Measurements from ENCODE around the gene RYR1.
"Not testable (repeated sequence)": the region's sequence is repeated elsewhere in the genome, so short reads cannot be mapped to it uniquely, and the experiment has no call there.

Gene RYR1

GRCh38 chr19:38455031-38455430 is 21.5 kb downstream of the RYR1 start:
- no peak for DNase-seq

GRCh38 chr19:38457202-38457601 is 23.7 kb downstream of the RYR1 start:
- DNase-seq, result no peak

- DNase-seq, result no peak
Measured at GRCh38 chr19:38457690-38458405, 24.4 kb downstream of the RYR1 start.

GRCh38 chr19:38458991-38459390 is 25.5 kb downstream of the RYR1 start:
- no peak for DNase-seq

- DNase-seq, result no peak
Measured at GRCh38 chr19:38463365-38463764, 29.9 kb downstream of the RYR1 start.

GRCh38 chr19:38464421-38465082 is 31.1 kb downstream of the RYR1 start:
- DNase-seq, result no peak

- no peak for DNase-seq
Measured at GRCh38 chr19:38466050-38466449, 32.6 kb downstream of the RYR1 start.

GRCh38 chr19:38467541-38468525 is 34.3 kb downstream of the RYR1 start:
- no peak for DNase-seq

- no peak for DNase-seq
Measured at GRCh38 chr19:38469151-38469550, 35.7 kb downstream of the RYR1 start.

- no peak for DNase-seq
Measured at GRCh38 chr19:38470788-38471480, 37.4 kb downstream of the RYR1 start.

- DNase-seq, result not testable (repeated sequence)
Measured at GRCh38 chr19:38472725-38473124, 39.2 kb downstream of the RYR1 start.

- no peak for DNase-seq
Measured at GRCh38 chr19:38473201-38473600, 39.7 kb downstream of the RYR1 start.

- DNase-seq, result no peak
Measured at GRCh38 chr19:38475176-38475575, 41.7 kb downstream of the RYR1 start.

GRCh38 chr19:38478273-38478971 is 44.9 kb downstream of the RYR1 start:
- no peak for DNase-seq

GRCh38 chr19:38482496-38482895 is 49.0 kb downstream of the RYR1 start:
- no peak for DNase-seq

GRCh38 chr19:38483016-38483630 is 49.6 kb downstream of the RYR1 start:
- no peak for DNase-seq

- DNase-seq, result no peak
Measured at GRCh38 chr19:38484747-38485146, 51.3 kb downstream of the RYR1 start.

- DNase-seq, result no peak
Measured at GRCh38 chr19:38485541-38486285, 52.2 kb downstream of the RYR1 start.

GRCh38 chr19:38486731-38487336 is 53.3 kb downstream of the RYR1 start:
- no peak for DNase-seq
